Thyroid gland (tissue), 4 donors: Measurements from ENCODE around the gene DDX25. TPM values are rescaled to one million over a fixed set of nuclear protein-coding genes. Genes with fewer than 3 reads are reported as not detected.

ENCODE experiments used
- DNase-seq, 2 donors: peaks; one replicate each; pipeline ENCODE4 v3.0.0-alpha.2; 2019
- H3K27ac ChIP-seq, 3 donors: fragments of 200-600 bp; sonication (generic); 1 replicate in 2 of 3; 2 replicates in 1 of 3; pipeline ENCODE4 v1.5.1; 2016 to 2019; ENCODE audit warnings: mild to moderate bottlenecking in 1 of 3, moderate library complexity in 1 of 3
- H3K27me3 ChIP-seq: fragments of 200-600 bp; sonication (generic); one replicate; pipeline ENCODE4 v1.5.1; 2019
- H3K36me3 ChIP-seq, 2 donors: fragments of 200-600 bp; sonication (generic); one replicate each; pipeline ENCODE4 v1.5.1; 2016 to 2019
- H3K4me1 ChIP-seq, 2 donors: fragments of 200-600 bp; sonication (generic); one replicate each; pipeline ENCODE4 v1.5.1; 2017 to 2019
- H3K4me3 ChIP-seq, 3 donors: fragments of 200-600 bp; sonication (generic); replicated peaks in 1 of 3; 1 replicate in 2 of 3; 2 replicates in 1 of 3; pipeline ENCODE4 v1.5.1; 2016; ENCODE audit warnings: mild to moderate bottlenecking in 1 of 3
- H3K9me3 ChIP-seq: fragments of 200-600 bp; sonication (generic); one replicate; pipeline ENCODE4 v1.5.1; 2017
- POLR2A ChIP-seq, 2 donors: fragments of 450-650 bp; IDR thresholded peaks; one replicate each; pipeline ENCODE4 v1.6.1; 2017; ENCODE audit warnings: antibody characterized with exemption in 2 of 2, mild to moderate bottlenecking in 2 of 2, moderate library complexity in 1 of 2
- WGBS, 2 donors: methylation state at CpG; one replicate each; pipeline ENCODE4 v1.1.5; 2017; 5-methylcytosine and 5-hydroxymethylcytosine counted together
- intact Hi-C: fragments of 100-400 bp; cut with DNase I; formaldehyde crosslinking; loops from one replicate; pipeline ENCODE4 v1.15.1; 2023
- total RNA-seq, 4 donors: library from RNA; depleted of rRNA; stranded (reverse); fragments of >200 nt; gene quantifications; one replicate each; pipeline ENCODE4 v1.2.3, GENCODE V29; 2016
- TF ChIP-seq, protein P1 (sequence below), 6 experiments: fragments of 200-600 bp in 3 of 6; fragments of 450-650 bp in 3 of 6; sonication (generic) in 3 of 6; IDR thresholded peaks; one replicate each; pipeline ENCODE4 v1.5.1; 2016 to 2019; ENCODE audit warnings: antibody characterized with exemption in 6 of 6, mild to moderate bottlenecking in 2 of 6, inconsistent platforms in 1 of 6, moderate library complexity in 1 of 6

DDX25 gene
- total RNA-seq, 4 donors from 2014 or later, result 1.6 to 3.8 (median 1.9) TPM

DNA sequence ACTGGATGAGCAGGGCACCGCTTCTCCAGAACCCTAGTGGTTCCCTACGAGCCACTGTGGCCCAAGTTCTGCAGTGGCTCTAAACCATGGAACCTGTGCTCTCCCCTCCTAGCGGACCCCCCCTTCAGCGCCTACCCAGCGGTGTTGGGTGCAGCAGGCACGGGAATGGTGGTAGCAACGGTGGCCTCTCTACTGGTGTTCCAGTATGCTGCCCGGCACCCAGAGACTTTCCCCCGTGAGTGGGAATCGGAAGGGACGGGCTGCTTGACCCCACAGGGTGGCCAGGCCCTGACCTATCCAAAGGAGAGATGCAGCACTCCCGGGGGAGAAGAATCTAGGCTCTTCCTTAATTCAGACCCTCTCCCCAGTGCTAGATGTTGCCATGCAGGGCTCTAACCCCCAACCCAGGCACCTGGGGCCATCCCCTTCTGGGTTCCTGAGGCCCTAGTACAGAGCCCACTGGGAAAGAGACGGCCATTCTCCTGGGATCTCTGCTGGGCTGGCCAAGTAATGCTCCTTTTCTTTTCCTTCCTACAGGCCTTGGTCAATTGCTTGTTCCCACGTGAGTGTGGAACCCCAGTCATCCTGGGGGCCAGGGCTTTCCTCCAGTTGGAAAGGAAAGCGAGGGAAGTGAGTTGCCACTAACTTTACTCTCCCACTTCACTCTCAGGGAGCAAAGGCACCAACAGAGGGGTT lies 50.8 kb downstream of the DDX25 start:
- H3K36me3 ChIP-seq, result peaks cover 0 to 16% of the 10 kb centered on the region in 2 donors
- no peak for TF ChIP-seq POLR2A (IDR thresholded peaks at IDR 0.05)
- TF ChIP-seq, protein P1, sequence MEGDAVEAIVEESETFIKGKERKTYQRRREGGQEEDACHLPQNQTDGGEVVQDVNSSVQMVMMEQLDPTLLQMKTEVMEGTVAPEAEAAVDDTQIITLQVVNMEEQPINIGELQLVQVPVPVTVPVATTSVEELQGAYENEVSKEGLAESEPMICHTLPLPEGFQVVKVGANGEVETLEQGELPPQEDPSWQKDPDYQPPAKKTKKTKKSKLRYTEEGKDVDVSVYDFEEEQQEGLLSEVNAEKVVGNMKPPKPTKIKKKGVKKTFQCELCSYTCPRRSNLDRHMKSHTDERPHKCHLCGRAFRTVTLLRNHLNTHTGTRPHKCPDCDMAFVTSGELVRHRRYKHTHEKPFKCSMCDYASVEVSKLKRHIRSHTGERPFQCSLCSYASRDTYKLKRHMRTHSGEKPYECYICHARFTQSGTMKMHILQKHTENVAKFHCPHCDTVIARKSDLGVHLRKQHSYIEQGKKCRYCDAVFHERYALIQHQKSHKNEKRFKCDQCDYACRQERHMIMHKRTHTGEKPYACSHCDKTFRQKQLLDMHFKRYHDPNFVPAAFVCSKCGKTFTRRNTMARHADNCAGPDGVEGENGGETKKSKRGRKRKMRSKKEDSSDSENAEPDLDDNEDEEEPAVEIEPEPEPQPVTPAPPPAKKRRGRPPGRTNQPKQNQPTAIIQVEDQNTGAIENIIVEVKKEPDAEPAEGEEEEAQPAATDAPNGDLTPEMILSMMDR (IDR thresholded peaks at IDR 0.05), result no peak
- WGBS, 2 donors, result 96 to 99% methylated on average over 10 to 11 of the region's 15 CpGs
- peaks cover 12 to 29% of the 10 kb centered on the region in 2 donors for H3K4me1 ChIP-seq
- H3K4me3 ChIP-seq, result no peak overlapping the region
- no peaks in the 10 kb centered on the region for H3K27me3 ChIP-seq
- H3K9me3 ChIP-seq, result no peaks in the 10 kb centered on the region
- DNase-seq, result no peak
- no peak overlapping the region for H3K27ac ChIP-seq
- intact Hi-C loops, result no loop called here

DNA sequence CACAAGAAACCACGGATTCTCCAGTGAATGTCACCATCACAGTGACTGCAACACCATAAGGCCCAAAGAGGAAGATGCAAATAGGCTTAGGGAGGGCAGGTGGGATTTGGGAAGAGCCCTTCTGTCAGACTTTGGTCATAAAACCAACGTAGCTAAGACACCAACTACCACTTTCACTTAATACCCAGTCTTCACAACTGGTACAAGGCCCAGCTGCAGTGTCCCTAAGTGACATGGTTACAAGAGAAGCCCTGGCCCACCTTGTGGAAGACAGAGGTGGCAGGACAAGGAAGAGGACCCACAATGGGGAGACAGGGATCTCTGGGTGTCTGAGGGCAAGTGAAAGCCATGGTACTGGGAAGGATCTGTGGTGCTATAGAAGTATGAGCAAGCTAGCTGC lies 51.5 kb downstream of the DDX25 start:
- Histone ChIP-seq H3K4me3 (no peak overlapping the region), H3K27ac (peak overlapping the region in 1 of 3 donors; percentile 30), H3K9me3 (no peaks in the 10 kb centered on the region), H3K36me3 (peaks cover 2 to 24% of the 10 kb centered on the region in 2 donors), H3K27me3 (no peaks in the 10 kb centered on the region), H3K4me1 (peaks cover 12 to 28% of the 10 kb centered on the region in 2 donors)
- intact Hi-C loops, result no loop called here
- TF ChIP-seq, protein P1 (IDR thresholded peaks at IDR 0.05), result no peak
- TF ChIP-seq POLR2A (IDR thresholded peaks at IDR 0.05), result no peak
- no peak for DNase-seq
- 91 to 100% methylated on average over 2 of the region's 2 CpGs for WGBS, 2 donors

DNA sequence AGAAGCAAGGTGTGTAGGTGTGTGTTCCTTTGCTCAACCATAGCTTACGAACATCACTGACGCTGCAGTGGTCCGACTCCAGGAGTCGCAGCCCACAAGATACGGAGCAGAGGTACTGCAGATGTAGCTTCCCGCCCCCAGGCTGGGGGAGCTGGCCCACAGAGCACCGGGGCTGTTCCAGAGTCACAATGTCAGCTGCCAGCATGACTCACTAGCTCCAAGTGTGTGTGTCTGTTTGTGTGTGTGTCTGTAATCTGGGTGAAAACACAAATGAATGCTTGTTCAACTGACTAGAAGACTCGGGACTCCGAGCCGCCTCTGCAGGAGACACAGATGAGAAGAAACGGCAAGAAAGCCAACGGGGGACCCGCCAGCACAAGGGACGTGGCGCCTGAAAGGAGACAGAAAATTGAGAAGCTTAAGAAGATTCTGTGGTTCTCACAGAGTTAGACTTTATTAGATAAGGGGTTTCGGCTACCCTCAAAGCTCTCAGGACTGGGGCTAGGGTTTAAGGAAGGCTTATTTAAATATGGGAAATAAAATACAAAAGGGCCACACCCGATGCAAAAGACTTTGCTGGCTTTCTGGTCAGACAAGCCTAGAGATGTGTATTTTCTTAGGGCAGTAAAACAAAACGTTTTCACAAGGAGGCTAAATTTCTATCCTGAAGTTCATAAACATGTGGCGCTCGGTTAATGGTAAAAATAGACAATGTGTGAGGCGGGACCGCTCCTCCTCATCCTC lies 52.3 kb downstream of the DDX25 start:
- Histone ChIP-seq H3K4me3 (no peak overlapping the region), H3K27ac (peak overlapping the region in 2 of 3 donors; percentile 22 to 30), H3K9me3 (no peaks in the 10 kb centered on the region), H3K4me1 (peaks cover 12 to 21% of the 10 kb centered on the region in 2 donors), H3K36me3 (peaks cover 9 to 29% of the 10 kb centered on the region in 2 donors), H3K27me3 (no peaks in the 10 kb centered on the region)
- WGBS, 2 donors, result 70 to 90% methylated on average over 22 of the region's 22 CpGs
- DNase-seq, result no peak
- TF ChIP-seq, protein P1 (IDR thresholded peaks at IDR 0.05), result no peak
- no peak for TF ChIP-seq POLR2A (IDR thresholded peaks at IDR 0.05)
- intact Hi-C loops, result no loop called here

DNA sequence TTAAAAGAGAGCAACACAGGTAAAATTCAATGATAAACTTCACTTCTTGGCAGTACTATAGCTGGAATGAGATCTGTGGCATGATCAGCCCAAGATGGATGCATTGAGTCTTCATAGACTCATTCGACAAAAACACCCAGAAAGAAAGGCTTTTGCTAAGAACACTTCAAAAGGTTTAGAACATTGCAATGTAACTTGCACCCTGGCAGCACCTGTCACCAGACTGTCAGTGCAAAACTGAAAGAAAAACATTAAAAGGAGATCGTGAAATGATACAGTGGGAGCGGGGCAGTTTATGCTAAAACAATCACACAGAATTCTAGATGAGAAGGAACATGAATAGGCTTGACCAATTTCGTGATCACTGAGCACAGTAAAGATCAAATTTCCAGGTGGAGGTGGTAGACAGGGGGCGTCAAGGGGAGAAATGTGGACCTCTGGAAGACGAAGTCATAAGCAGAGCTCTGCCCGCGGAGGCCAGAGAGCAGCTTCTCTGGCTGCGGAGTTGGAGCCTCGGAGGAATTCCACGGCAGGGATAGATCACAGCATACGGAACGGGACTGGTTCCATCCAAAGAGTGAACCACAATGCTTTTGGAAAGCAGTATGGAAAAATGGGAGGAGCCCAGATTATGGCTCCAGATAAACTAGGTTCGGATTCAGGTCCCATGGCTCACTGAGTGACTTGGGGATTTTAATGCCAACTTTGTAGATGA lies 53.5 kb downstream of the DDX25 start:
- no peaks in the 10 kb centered on the region for H3K27me3 ChIP-seq
- H3K27ac ChIP-seq, result peak overlapping the region in 1 of 3 donors; percentile 7
- no peak for TF ChIP-seq POLR2A (IDR thresholded peaks at IDR 0.05)
- TF ChIP-seq, protein P1 (IDR thresholded peaks at IDR 0.05), result no peak
- H3K36me3 ChIP-seq, result peaks cover 10 to 32% of the 10 kb centered on the region in 2 donors
- H3K4me1 ChIP-seq, result peaks cover 12 to 17% of the 10 kb centered on the region in 2 donors
- WGBS, 2 donors, result 80 to 89% methylated on average over 14 of the region's 14 CpGs
- H3K4me3 ChIP-seq, result no peak overlapping the region
- intact Hi-C loops, result no loop called here
- no peaks in the 10 kb centered on the region for H3K9me3 ChIP-seq
- no peak for DNase-seq
